Nucleus accumbens (tissue), 56 donors: ENCODE data around the gene DENND1A.

Experiments
- DNase-seq, 56 donors: peaks; one replicate each; lab custom pipeline; 2025; lab: John Stamatoyannopoulos, UW

The DENND1A gene

GRCh38 chr9:123658792-123659191 is 271.1 kb downstream of the DENND1A start:
- DNase-seq: no peak

GRCh38 chr9:123657941-123658340 is 272.0 kb downstream of the DENND1A start:
- DNase-seq: no peak

GRCh38 chr9:123657099-123657498 is 272.8 kb downstream of the DENND1A start:
- DNase-seq: no peak

DNA sequence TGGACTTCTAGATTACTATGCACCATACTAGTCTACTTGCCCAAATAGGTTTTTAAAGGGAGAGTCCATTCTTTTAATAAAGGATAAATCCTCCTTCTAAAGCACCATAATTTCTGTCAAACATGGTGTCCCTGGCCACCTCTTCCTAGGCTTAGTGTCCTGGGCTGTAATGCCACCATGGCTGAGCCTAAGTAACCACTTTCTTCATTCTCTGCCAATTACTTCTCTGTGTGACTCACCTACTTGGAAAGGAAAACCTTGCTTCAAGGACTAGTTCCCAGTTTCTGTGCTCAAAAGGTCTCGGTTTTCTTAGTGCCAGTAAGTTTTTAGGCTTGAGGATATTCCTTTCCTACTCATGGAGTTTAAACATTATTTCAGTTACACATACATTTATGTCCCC is 273.4 kb downstream of the DENND1A start:
- no peak for DNase-seq

- no peak for DNase-seq
Observed at GRCh38 chr9:123655681-123656423, 274.1 kb downstream of the DENND1A start.

GRCh38 chr9:123654994-123655637 is 274.8 kb downstream of the DENND1A start:
- no peak for DNase-seq

DNA sequence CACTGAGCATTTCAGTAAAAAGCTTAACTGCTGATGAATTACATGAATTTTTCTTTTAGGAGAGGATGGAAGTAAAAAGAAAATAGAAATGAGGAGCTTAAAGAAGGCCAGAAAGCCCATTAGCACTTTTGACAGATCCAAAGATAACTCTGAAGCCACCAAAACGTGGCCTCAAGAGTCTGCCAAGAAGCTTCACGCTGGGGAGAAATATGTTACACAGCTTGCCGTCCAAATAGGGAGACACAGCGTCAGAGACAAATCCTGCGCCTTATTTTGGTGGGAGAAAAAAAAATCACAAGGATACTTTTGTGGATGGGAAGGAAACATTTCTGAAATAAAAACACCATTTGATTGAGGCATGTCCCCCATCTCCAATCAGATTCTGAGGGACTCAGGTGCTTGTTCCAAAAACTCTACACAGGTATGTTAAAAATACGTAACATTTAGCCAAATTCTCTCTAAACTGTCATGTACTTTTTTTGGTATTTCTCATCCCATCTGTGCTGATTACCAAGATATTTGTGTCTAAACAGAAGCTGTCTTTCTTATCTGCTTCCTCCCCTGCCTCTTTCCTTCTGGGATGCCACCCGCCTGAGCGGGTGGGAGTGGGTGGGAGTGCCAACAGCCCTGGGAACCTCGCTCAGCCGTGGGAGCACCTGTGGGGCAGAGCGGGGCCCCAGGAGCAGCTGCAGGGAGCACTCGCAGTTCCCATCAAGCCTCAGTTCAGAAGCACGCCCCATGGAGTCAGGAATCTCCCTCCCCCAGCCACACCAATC is 275.5 kb downstream of the DENND1A start:
- no peak for DNase-seq

DNA sequence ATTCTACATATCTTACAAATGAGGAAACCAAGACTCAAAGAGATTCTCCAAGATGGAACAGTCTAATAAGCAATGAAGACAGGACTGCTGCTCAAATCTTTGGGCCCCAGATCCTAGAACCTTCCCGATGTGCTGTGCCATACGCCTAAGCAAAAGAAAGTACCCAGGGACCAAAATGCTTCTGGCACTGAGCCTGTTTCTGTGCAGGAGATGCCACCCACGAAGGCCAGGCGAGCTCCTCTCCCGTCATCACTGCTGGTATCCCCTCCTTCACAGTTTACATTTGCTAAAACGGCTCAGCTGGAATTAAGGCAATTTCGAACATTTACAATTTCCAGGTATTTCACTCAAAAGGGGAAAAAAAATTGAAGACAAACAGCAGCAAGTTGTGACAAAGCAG is 277.5 kb downstream of the DENND1A start:
- no peak for DNase-seq

DNA sequence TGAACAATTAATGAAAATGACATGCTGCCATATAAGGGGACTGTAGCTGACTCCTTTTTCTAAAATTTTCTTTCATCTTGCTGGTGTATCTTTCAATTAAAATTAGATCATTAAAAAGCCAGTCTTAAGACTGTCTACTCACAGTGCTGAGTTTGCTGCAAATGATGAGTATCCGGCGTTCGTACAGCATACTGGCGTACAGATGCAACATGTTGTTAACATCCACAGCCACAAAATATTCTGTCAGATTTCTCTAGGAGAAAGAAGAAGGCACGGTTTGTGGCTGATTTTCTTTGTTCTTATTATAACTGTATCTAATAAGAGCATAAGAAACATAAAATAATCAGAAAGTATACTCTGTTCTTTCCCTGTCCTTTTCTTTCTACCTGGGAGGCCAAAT is 278.1 kb downstream of the DENND1A start:
- no peak for DNase-seq

DNA sequence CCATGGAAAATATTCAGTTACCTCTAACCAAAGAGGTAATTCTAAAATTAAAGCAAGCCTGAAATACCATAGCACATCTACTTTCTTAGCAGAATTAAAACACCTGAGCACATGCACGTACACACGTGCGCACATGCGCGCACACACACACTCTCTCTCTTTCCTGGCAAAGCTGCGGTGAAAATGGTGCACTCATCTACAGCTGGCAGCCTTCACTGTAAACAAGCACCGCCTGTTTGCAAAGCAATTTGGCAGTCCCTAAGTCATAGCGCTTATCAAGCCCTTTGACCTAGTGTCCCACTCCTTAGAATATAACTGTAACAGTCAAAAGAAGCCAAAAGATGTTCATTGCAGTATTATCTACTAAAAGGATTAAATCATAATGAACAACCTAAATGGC is 278.7 kb downstream of the DENND1A start:
- DNase-seq: no peak

DNA sequence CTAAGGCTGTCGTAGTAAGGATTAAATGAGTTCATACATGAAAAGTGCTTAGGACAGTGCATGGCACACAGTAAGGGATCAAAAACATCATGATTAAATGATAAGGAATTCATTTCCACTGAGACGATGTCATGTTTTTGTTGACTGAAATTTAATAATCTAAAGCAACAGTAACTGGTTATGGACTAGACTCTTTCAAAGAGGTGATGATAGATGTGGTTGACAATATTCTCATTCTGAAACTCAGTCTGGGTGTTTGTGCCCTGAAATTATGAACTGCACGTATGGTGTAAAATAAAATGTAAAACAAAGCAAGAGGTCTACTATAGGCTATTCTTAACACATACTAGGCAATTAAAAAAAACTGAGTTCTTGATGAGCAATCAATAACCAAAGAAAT is 280.0 kb downstream of the DENND1A start:
- no peak for DNase-seq

DNA sequence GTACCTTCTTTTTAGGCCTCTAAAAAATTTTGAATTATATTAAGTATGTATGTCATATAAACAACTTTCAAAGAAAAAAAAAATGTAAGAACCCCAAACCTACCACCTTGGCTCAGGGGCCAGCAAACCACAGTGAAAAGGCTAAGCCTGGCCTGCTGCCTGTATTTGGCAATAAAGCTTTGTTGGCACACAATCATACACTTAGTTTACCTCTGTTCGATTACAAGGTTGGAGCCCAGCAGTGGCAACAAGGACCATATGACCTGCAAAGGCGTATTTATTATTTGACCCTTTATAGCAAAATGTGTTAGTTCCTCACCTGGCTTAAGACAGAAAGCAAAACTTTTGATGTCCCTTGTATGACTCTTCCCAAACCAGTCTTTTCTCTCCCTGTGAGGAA is 282.8 kb downstream of the DENND1A start:
- no peak for DNase-seq

DNA sequence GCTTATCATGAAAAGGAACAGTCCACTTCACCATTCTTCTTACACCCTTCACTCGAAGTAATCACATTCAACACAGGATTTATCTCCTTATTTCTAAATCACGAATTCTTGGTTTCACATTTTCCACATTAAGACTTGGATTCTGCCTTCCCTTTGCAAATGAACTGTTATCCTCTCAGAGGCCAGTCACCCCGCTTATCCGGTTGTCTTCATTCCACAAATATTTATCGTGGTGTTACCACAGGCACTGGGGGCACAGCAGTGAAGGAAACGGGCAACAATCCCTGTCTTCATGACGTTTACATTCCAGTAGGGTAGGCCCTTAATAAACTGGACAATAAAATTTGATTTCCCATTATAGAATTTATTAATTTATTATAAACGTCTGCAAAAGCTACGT is 284.2 kb downstream of the DENND1A start:
- no peak for DNase-seq

DNA sequence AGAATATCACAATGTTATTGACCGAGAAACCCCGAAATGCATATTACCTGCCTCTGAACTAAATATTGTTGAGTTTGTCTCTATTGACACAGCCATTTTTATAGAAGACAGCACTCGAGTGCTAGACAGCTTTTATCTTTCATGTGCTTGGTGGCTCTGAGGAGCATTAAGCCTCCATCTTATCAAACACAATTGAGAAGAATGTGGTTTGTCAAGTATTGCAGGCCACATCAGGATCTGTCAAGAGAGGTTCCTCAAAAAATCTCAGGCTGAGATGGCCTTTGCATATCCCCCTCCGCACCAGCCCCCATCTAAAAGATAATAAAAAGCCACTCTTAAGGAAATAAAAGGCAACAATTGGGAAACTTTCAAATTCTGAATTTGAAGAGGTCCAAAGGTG is 284.8 kb downstream of the DENND1A start:
- no peak for DNase-seq

- DNase-seq: no peak
Observed at GRCh38 chr9:123643518-123643917, 286.4 kb downstream of the DENND1A start.

GRCh38 chr9:123642291-123643278 is 287.3 kb downstream of the DENND1A start:
- peak in 37 of 56 donors; percentile 1 to 68 (median 19) for DNase-seq

DNA sequence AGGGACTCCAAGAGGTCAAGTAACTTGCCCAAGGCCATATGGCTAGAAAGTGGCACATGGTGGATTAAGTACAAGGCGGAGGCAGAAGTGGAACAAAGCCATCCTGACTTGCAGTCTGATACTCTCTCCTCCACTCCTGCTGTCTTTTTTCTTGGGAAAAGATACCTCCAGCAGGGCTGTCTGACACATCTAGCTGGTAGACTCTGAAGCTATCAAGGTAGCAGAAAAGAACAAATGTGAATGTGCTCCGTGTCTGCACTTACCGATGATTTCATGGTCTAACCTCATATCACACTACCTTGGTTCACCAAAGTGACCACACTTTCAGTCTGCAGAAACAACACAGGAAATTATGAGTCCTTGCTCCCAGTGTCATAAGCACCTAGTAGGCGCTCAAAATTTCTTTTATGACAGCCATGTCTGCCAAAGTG is 289.1 kb downstream of the DENND1A start:
- no peak for DNase-seq

DNA sequence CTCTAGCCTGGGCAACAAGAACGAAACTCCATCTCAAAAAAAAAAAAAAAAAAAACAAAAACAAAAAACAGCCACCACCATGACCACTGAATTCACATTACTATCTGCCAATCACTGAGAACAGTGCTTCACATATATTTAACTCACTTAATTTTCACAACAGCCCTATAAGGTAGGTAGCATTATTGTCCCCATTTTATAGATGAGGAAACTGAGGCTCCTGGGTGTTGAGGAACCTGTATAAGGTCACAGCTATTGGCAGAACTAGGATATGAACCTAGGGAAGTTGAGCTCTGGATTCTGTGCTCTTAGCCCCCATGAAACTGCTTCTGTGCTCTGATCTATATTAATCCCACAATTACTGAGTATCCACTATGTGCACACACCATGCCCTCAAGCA is 290.2 kb downstream of the DENND1A start:
- DNase-seq: no peak

DNA sequence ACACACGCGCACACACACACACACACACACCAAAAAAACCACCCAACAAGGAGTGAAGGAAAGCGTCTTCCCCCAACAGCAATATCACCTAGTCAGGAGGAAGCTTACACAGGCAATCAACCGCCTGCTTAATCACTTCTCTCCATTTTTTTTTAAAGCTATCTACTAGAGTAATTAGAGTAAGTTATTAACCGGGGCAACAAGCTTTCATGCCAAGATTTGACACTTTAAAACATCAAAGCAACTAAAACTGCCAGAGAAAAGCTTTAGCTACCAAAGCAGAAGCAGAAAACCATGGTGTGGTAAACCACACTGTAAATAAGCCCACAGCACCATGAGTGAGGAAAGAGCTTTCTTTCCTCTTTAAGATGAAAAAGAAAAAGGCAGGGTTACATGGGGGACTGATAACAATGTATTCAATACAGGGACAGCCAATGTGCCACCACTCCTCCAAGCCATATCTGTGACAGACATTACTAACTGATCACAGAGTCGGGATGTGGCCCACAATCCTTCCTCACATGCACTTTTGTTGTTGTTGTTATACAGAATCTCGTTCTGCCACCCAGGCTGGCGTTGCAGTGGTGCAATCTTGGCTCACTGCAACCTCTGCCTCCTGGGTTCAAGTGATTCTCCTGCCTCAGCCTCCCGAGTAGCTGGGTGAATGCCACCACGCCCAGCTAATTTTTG is 291.8 kb downstream of the DENND1A start:
- DNase-seq: no peak

DNA sequence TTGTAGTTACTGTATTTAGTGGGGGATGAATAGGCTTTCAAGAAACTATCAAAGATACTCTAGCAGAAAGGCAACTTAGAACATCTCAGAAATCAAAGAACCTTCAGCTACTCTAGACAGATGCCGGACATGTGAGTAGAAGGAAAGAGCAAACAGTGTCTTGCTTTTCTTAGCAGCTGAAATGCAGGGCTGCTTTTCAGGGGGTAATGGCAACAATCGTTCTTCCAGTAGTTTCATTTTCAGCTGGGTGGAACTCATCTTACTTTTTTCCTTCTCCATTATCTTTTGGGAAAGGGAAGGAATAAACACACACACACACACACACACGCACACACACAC is 292.4 kb downstream of the DENND1A start:
- no peak for DNase-seq
